HEK293 (cell line): Measurements from ENCODE around the gene CTBP1.

Source experiments
- REST ChIP-seq: fragments of 450-650 bp; formaldehyde crosslinking; IDR thresholded peaks from 2 replicates; pipeline ENCODE4 v1.5.1; 2016; ENCODE audit warnings: missing biosample characterization, missing genetic modification characterization
- ZNF423 ChIP-seq: fragments of 450-650 bp; formaldehyde crosslinking; IDR thresholded peaks from 2 replicates; pipeline ENCODE4 v1.5.1; 2016; ENCODE audit warnings: missing biosample characterization, missing genetic modification characterization
- ZNF501 ChIP-seq: fragments of 450-650 bp; formaldehyde crosslinking; IDR thresholded peaks from 2 replicates; pipeline ENCODE4 v1.5.1; 2016; ENCODE audit warnings: missing biosample characterization, missing genetic modification characterization
- ZNF529 ChIP-seq: fragments of 450-650 bp; formaldehyde crosslinking; IDR thresholded peaks from 2 replicates; pipeline ENCODE4 v1.5.1; 2017; ENCODE audit warnings: missing genetic modification characterization, missing biosample characterization; ENCODE audit not compliant: insufficient replicate concordance
- ZNF670 ChIP-seq: fragments of 450-650 bp; formaldehyde crosslinking; IDR thresholded peaks from 2 replicates; pipeline ENCODE4 v1.5.1; 2016; ENCODE audit warnings: missing biosample characterization, missing genetic modification characterization, low read depth
- ZSCAN30 ChIP-seq: fragments of 450-650 bp; IDR thresholded peaks from 2 replicates; pipeline ENCODE4 v1.5.1; 2018; ENCODE audit warnings: missing biosample characterization, mild to moderate bottlenecking, missing genetic modification characterization, moderate library complexity
- TF ChIP-seq, protein P1 (sequence below): fragments of 450-650 bp; formaldehyde crosslinking; IDR thresholded peaks from 2 replicates; pipeline ENCODE4 v1.5.1; 2016; ENCODE audit warnings: missing biosample characterization, missing genetic modification characterization

DNA sequence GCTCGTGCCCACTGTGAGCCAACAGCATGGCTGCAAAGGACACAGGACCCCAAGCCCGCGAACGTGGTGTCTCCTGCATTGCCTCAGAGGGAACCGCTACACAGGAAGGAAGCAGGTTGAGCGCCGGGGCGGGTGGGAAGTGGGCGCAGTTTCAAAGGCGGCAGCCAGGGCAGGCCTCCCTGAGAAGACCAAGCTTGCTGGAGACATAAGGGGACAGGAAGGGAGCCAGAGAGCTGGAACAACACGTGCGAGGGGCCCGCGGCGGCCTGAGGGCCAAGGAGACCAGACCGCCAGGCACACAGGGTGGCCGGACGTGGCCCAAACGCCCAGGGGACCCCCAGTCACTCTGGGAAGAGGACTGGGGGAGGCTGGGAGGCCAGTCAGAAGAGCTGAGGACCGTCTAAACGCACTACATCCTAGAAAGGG is 32.0 kb downstream of the CTBP1 start:
- TF ChIP-seq ZSCAN30 (no peak), ZNF529 (no peak), ZNF501 (tag by site-specific recombination) (no peak), ZNF670 (tag by site-specific recombination) (no peak), REST (tag by site-specific recombination) (no peak), ZNF423 (tag by site-specific recombination) (no peak)
- TF ChIP-seq, protein P1, sequence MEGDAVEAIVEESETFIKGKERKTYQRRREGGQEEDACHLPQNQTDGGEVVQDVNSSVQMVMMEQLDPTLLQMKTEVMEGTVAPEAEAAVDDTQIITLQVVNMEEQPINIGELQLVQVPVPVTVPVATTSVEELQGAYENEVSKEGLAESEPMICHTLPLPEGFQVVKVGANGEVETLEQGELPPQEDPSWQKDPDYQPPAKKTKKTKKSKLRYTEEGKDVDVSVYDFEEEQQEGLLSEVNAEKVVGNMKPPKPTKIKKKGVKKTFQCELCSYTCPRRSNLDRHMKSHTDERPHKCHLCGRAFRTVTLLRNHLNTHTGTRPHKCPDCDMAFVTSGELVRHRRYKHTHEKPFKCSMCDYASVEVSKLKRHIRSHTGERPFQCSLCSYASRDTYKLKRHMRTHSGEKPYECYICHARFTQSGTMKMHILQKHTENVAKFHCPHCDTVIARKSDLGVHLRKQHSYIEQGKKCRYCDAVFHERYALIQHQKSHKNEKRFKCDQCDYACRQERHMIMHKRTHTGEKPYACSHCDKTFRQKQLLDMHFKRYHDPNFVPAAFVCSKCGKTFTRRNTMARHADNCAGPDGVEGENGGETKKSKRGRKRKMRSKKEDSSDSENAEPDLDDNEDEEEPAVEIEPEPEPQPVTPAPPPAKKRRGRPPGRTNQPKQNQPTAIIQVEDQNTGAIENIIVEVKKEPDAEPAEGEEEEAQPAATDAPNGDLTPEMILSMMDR, result no peak
